Neuronal stem cell (in vitro differentiated cells): ENCODE measurements around the gene KCTD5.
A peak's percentile ranks its signal among the peaks of the same experiment; 100 is the strongest.

ENCODE experiments used
- DNase-seq: peaks from one replicate; pipeline ENCODE4 v3.0.0-alpha.2; 2013; ENCODE audit warnings: low spot score
- H2AFZ ChIP-seq: one replicate; pipeline ENCODE4 v1.6.1; 2013; ENCODE audit warnings: mild to moderate bottlenecking, low read length, inconsistent platforms
- H2AK5ac ChIP-seq: 2 replicates; pipeline ENCODE4 v1.6.1; 2013; ENCODE audit warnings: low read depth, mild to moderate bottlenecking, inconsistent platforms, low read length, moderate library complexity, mixed read lengths
- H2BK120ac ChIP-seq: 2 replicates; pipeline ENCODE4 v1.6.1; 2013; ENCODE audit warnings: low read depth, mild to moderate bottlenecking, inconsistent platforms, low read length, moderate library complexity, mixed read lengths
- H2BK12ac ChIP-seq: one replicate; pipeline ENCODE4 v1.6.1; 2013; ENCODE audit warnings: low read length, inconsistent platforms
- H2BK15ac ChIP-seq: 2 replicates; pipeline ENCODE4 v1.6.1; 2013; ENCODE audit warnings: mild to moderate bottlenecking, low read length, inconsistent platforms, mixed read lengths
- H2BK5ac ChIP-seq: one replicate; pipeline ENCODE4 v1.6.1; 2013; ENCODE audit warnings: inconsistent platforms, mild to moderate bottlenecking, low read length, moderate library complexity
- H3K14ac ChIP-seq: one replicate; pipeline ENCODE4 v1.6.1; 2013; ENCODE audit warnings: low read length, inconsistent platforms
- H3K18ac ChIP-seq: 2 replicates; pipeline ENCODE4 v1.6.1; 2013; ENCODE audit warnings: low read length, inconsistent platforms
- H3K23ac ChIP-seq: 2 replicates; pipeline ENCODE4 v1.6.1; 2013; ENCODE audit warnings: low read depth, mild to moderate bottlenecking, mixed read lengths, low read length, inconsistent platforms; ENCODE audit not compliant: poor library complexity
- H3K27ac ChIP-seq: replicated peaks from 3 replicates; pipeline ENCODE4 v1.5.1; 2013; ENCODE audit warnings: low read length, inconsistent platforms
- H3K27me3 ChIP-seq, 3 experiments: 2 replicates each; pipeline ENCODE4 v1.6.1; 2013; ENCODE audit warnings: low read length in 3 of 3, mild to moderate bottlenecking in 2 of 3, inconsistent platforms in 1 of 3, low read depth in 1 of 3, mixed read lengths in 1 of 3, moderate library complexity in 1 of 3; ENCODE audit not compliant: control insufficient read depth in 3 of 3, insufficient read depth in 3 of 3
- H3K36me3 ChIP-seq, 2 donors: replicated peaks in 1 of 2; 2 replicates each; pipeline ENCODE4 v1.6.1; 2013; ENCODE audit warnings: low read length in 2 of 2; ENCODE audit not compliant: control insufficient read depth in 2 of 2, insufficient read depth in 2 of 2
- H3K4ac ChIP-seq: 2 replicates; pipeline ENCODE4 v1.6.1; 2013; ENCODE audit warnings: inconsistent platforms, mild to moderate bottlenecking, low read length, moderate library complexity
- H3K4me1 ChIP-seq, 2 donors: 1 replicate in 1 of 2; 2 replicates in 1 of 2; pipeline ENCODE4 v1.6.1; 2013; ENCODE audit warnings: low read length in 2 of 2, low read depth in 1 of 2; ENCODE audit not compliant: control insufficient read depth in 2 of 2, insufficient read depth in 1 of 2
- H3K4me2 ChIP-seq: one replicate; pipeline ENCODE4 v1.6.1; 2013; ENCODE audit warnings: mild to moderate bottlenecking, low read length, inconsistent platforms; ENCODE audit not compliant: insufficient read depth, poor library complexity, severe bottlenecking
- H3K4me3 ChIP-seq, 2 donors: 2 replicates each; pipeline ENCODE4 v1.5.1; 2013; ENCODE audit warnings: low read length in 2 of 2, mild to moderate bottlenecking in 2 of 2, inconsistent platforms in 1 of 2, moderate library complexity in 1 of 2
- H3K79me1 ChIP-seq: one replicate; pipeline ENCODE4 v1.6.1; 2013; ENCODE audit warnings: low read depth, mild to moderate bottlenecking, inconsistent platforms, low read length, moderate library complexity
- H3K9ac ChIP-seq: one replicate; pipeline ENCODE4 v1.6.1; 2013; ENCODE audit warnings: mild to moderate bottlenecking, low read depth, low read length, inconsistent platforms; ENCODE audit not compliant: poor library complexity
- H3K9me3 ChIP-seq, 2 donors: replicated peaks in 1 of 2; 2 replicates each; pipeline versions ENCODE3 to v1.6.1; 2013; ENCODE audit warnings: low read length in 2 of 2, mild to moderate bottlenecking in 2 of 2, inconsistent platforms in 1 of 2, low read depth in 1 of 2, mixed read lengths in 1 of 2, moderate library complexity in 1 of 2; ENCODE audit not compliant: control insufficient read depth in 2 of 2, insufficient read depth in 1 of 2
- H4K8ac ChIP-seq: one replicate; pipeline ENCODE4 v1.6.1; 2013; ENCODE audit warnings: low read depth, mild to moderate bottlenecking, inconsistent platforms, low read length, moderate library complexity
- H4K91ac ChIP-seq: one replicate; pipeline ENCODE4 v1.6.1; 2013; ENCODE audit warnings: low read length, low read depth, mild to moderate bottlenecking, inconsistent platforms; ENCODE audit not compliant: poor library complexity
- WGBS, 2 donors: extraction: QIAGEN DNeasy Blood & Tissue Kit; methylation state at CpG; one replicate each; pipeline ENCODE4 v1.1.7; 2013; ENCODE audit warnings: missing lambda C conversion rate in 2 of 2, mixed read lengths in 1 of 2; ENCODE audit not compliant: insufficient read length in 2 of 2, insufficient replicate concordance in 1 of 2; ENCODE audit errors: extremely low coverage in 2 of 2; 5-methylcytosine and 5-hydroxymethylcytosine counted together

The KCTD5 gene

GRCh38 chr16:2708290-2708639 lies 25.9 kb downstream of the KCTD5 start:
- Histone ChIP-seq H3K9me3 (no peaks in the 10 kb centered on the region), H2AK5ac (no peak overlapping the region), H3K18ac (no peak overlapping the region), H3K23ac (no peak overlapping the region), H3K36me3 (peaks cover 10 to 34% of the 10 kb centered on the region in 2 donors), H2BK15ac (no peak overlapping the region), H3K79me1 (peaks cover 10% of the 10 kb centered on the region), H3K14ac (no peak overlapping the region), H2BK5ac (no peak overlapping the region), H3K27me3 (no peaks in the 10 kb centered on the region), H3K9ac (no peak overlapping the region), H3K4me3 (no peak overlapping the region), H4K8ac (no peak overlapping the region), H3K4me1 (no peaks in the 10 kb centered on the region), H4K91ac (no peak overlapping the region), H2BK12ac (no peak overlapping the region), H3K4me2 (no peak overlapping the region), H2AFZ (no peak overlapping the region), H3K4ac (no peak overlapping the region), H3K27ac (no peak overlapping the region), H2BK120ac (no peak overlapping the region)
- no CpG with 5 or more reads among the region's 14 CpGs for WGBS, 2 donors
- no peak for DNase-seq

- Histone ChIP-seq H3K14ac (no peak overlapping the region), H4K8ac (no peak overlapping the region), H3K27ac (no peak overlapping the region), H3K4ac (no peak overlapping the region), H3K23ac (no peak overlapping the region), H3K79me1 (peaks cover 10% of the 10 kb centered on the region), H2AK5ac (no peak overlapping the region), H2BK15ac (no peak overlapping the region), H2AFZ (no peak overlapping the region), H3K9ac (no peak overlapping the region), H3K4me1 (no peaks in the 10 kb centered on the region), H2BK5ac (no peak overlapping the region), H3K4me3 (no peak overlapping the region), H3K18ac (no peak overlapping the region), H3K36me3 (peaks cover 8 to 29% of the 10 kb centered on the region in 2 donors), H3K9me3 (no peaks in the 10 kb centered on the region), H2BK120ac (no peak overlapping the region), H3K27me3 (no peaks in the 10 kb centered on the region), H2BK12ac (no peak overlapping the region), H3K4me2 (no peak overlapping the region), H4K91ac (no peak overlapping the region)
- WGBS, 2 donors: no CpG with 5 or more reads among the region's 22 CpGs
- no peak for DNase-seq
These were observed 26.7 kb downstream of the KCTD5 start for GRCh38 chr16:2708955-2709587.

- Histone ChIP-seq H2BK12ac (no peak overlapping the region), H3K4me2 (no peak overlapping the region), H4K91ac (no peak overlapping the region), H2BK5ac (no peak overlapping the region), H3K27me3 (no peaks in the 10 kb centered on the region), H3K14ac (no peak overlapping the region), H3K9me3 (no peaks in the 10 kb centered on the region), H3K36me3 (peaks cover 8 to 29% of the 10 kb centered on the region in 2 donors), H3K4ac (no peak overlapping the region), H2BK120ac (no peak overlapping the region), H3K9ac (no peak overlapping the region), H3K18ac (no peak overlapping the region), H2BK15ac (no peak overlapping the region), H3K4me1 (no peaks in the 10 kb centered on the region), H3K23ac (no peak overlapping the region), H4K8ac (no peak overlapping the region), H2AFZ (no peak overlapping the region), H3K79me1 (peaks cover 9% of the 10 kb centered on the region), H2AK5ac (no peak overlapping the region), H3K27ac (no peak overlapping the region), H3K4me3 (no peak overlapping the region)
- DNase-seq: no peak
- WGBS, 2 donors: no CpG with 5 or more reads among the region's 10 CpGs
These were observed 27.3 kb downstream of the KCTD5 start for GRCh38 chr16:2709588-2709984.

GRCh38 chr16:2710021-2710710 lies 27.8 kb downstream of the KCTD5 start:
- no peak overlapping the region for H2AK5ac ChIP-seq
- H3K4ac ChIP-seq: no peak overlapping the region
- H3K79me1 ChIP-seq: peaks cover 8% of the 10 kb centered on the region
- no peak overlapping the region for H2BK12ac ChIP-seq
- H4K91ac ChIP-seq: no peak overlapping the region
- no peak overlapping the region for H2BK15ac ChIP-seq
- no peaks in the 10 kb centered on the region for H3K9me3 ChIP-seq
- WGBS, 2 donors: no CpG with 5 or more reads among the region's 20 CpGs
- peak overlapping the region; percentile 60 for H3K9ac ChIP-seq
- H3K36me3 ChIP-seq: peaks cover 8 to 27% of the 10 kb centered on the region in 2 donors
- H3K27me3 ChIP-seq: no peaks in the 10 kb centered on the region
- no peak overlapping the region for H4K8ac ChIP-seq
- no peak overlapping the region for H3K4me2 ChIP-seq
- peak overlapping the region; percentile 80 for H3K23ac ChIP-seq
- H2BK120ac ChIP-seq: no peak overlapping the region
- DNase-seq: no peak
- H3K4me1 ChIP-seq: no peaks in the 10 kb centered on the region
- H3K27ac ChIP-seq: no peak overlapping the region
- H3K14ac ChIP-seq: peak overlapping the region; percentile 38
- H2BK5ac ChIP-seq: no peak overlapping the region
- no peak overlapping the region for H3K18ac ChIP-seq
- H3K4me3 ChIP-seq: no peak overlapping the region
- no peak overlapping the region for H2AFZ ChIP-seq
